GM23248 (cell line): ENCODE measurements around the gene MTHFD1L. TPM values are rescaled to one million over a fixed set of nuclear protein-coding genes. Genes with fewer than 3 reads are reported as not detected.

Experiments used
- DNase-seq: peaks from one replicate; pipeline ENCODE4 v3.0.0-alpha.2; 2015
- H2AFZ ChIP-seq: fragments of 200-600 bp; sonication (generic); 2 replicates; pipeline ENCODE4 v1.6.1; 2016; ENCODE audit warnings: antibody characterized with exemption
- H3F3A ChIP-seq: fragments of 200-600 bp; sonication (generic); 2 replicates; pipeline ENCODE4 v1.6.1; 2016; ENCODE audit warnings: mild to moderate bottlenecking, antibody characterized with exemption, mixed run types; ENCODE audit not compliant: insufficient read depth
- H3K27ac ChIP-seq: fragments of 200-600 bp; sonication (generic); 2 replicates; pipeline ENCODE4 v1.5.1; 2016; ENCODE audit warnings: mild to moderate bottlenecking
- H3K27me3 ChIP-seq: fragments of 200-600 bp; sonication (generic); replicated peaks from 2 replicates; pipeline ENCODE4 v1.6.1; 2016; ENCODE audit warnings: mild to moderate bottlenecking; ENCODE audit not compliant: insufficient read depth
- H3K36me3 ChIP-seq: fragments of 200-600 bp; sonication (generic); 2 replicates; pipeline ENCODE4 v1.6.1; 2016; ENCODE audit warnings: low read depth, mild to moderate bottlenecking
- H3K4me1 ChIP-seq: fragments of 200-600 bp; sonication (generic); 2 replicates; pipeline ENCODE4 v1.6.1; 2016; ENCODE audit warnings: mild to moderate bottlenecking; ENCODE audit not compliant: insufficient read depth
- H3K4me2 ChIP-seq: fragments of 200-600 bp; sonication (generic); one replicate; pipeline ENCODE4 v1.6.1; 2016; ENCODE audit warnings: mild to moderate bottlenecking; ENCODE audit not compliant: unreplicated experiment
- H3K4me3 ChIP-seq: fragments of 200-600 bp; sonication (generic); 2 replicates; pipeline ENCODE4 v1.5.1; 2016; ENCODE audit warnings: mild to moderate bottlenecking
- H3K79me2 ChIP-seq: fragments of 200-600 bp; sonication (generic); 2 replicates; pipeline ENCODE4 v1.6.1; 2016; ENCODE audit warnings: mild to moderate bottlenecking; ENCODE audit not compliant: insufficient read depth
- H3K9ac ChIP-seq: fragments of 200-600 bp; sonication (generic); 2 replicates; pipeline ENCODE4 v1.6.1; 2016; ENCODE audit warnings: mild to moderate bottlenecking
- H3K9me2 ChIP-seq: fragments of 200-600 bp; sonication (generic); 2 replicates; pipeline ENCODE4 v1.6.1; 2016; ENCODE audit warnings: mixed run types, mild to moderate bottlenecking, moderate library complexity; ENCODE audit not compliant: insufficient read depth
- H3K9me3 ChIP-seq: fragments of 200-600 bp; sonication (generic); one replicate; pipeline ENCODE4 v1.6.1; 2017; ENCODE audit warnings: low read depth
- H4K20me1 ChIP-seq: fragments of 200-600 bp; sonication (generic); 2 replicates; pipeline ENCODE4 v1.6.0; 2016; ENCODE audit not compliant: insufficient read depth
- EZH2 ChIP-seq: fragments of 200-600 bp; sonication (generic); IDR thresholded peaks from 2 replicates; pipeline ENCODE4 v1.6.1; 2018; ENCODE audit warnings: antibody characterized with exemption, mild to moderate bottlenecking; ENCODE audit not compliant: insufficient read depth, poor library complexity, severe bottlenecking
- EZH2phosphoT487 ChIP-seq: fragments of 200-600 bp; sonication (generic); IDR thresholded peaks from 2 replicates; pipeline ENCODE4 v1.6.1; 2018; ENCODE audit warnings: antibody characterized with exemption, moderate library complexity, mild to moderate bottlenecking, low read depth; ENCODE audit not compliant: insufficient read depth
- WGBS, 2 experiments: methylation state at CpG; one replicate each; pipeline ENCODE4 v1.1.6; 2015 to 2017; ENCODE audit warnings: low lambda C conversion rate in 2 of 2, low coverage in 1 of 2; ENCODE audit errors: missing lambda C conversion rate in 2 of 2; 5-methylcytosine and 5-hydroxymethylcytosine counted together
- in situ Hi-C: fragments of 300-500 bp; cut with MboI; formaldehyde crosslinking; loops from 2 replicates; pipeline ENCODE4 v1.15.0; 2020
- polyA plus RNA-seq: library from polyadenylated mRNA; unstranded; fragments of >200 nt; fragmentation: Nextera tagmentation; extraction: Ambion mirVana; gene quantifications from 2 replicates; pipeline ENCODE4 v1.2.1, GENCODE V29; 2016
- total RNA-seq: library from RNA; depleted of rRNA; stranded (reverse); fragments of >200 nt; shearing (Covaris generic); gene quantifications from 2 replicates; pipeline ENCODE4 v1.2.3, GENCODE V29; 2014

Gene MTHFD1L
- total and polyA plus RNA-seq, 2 experiments from 2014 or later, result 57.6 to 99.6 TPM

DNA sequence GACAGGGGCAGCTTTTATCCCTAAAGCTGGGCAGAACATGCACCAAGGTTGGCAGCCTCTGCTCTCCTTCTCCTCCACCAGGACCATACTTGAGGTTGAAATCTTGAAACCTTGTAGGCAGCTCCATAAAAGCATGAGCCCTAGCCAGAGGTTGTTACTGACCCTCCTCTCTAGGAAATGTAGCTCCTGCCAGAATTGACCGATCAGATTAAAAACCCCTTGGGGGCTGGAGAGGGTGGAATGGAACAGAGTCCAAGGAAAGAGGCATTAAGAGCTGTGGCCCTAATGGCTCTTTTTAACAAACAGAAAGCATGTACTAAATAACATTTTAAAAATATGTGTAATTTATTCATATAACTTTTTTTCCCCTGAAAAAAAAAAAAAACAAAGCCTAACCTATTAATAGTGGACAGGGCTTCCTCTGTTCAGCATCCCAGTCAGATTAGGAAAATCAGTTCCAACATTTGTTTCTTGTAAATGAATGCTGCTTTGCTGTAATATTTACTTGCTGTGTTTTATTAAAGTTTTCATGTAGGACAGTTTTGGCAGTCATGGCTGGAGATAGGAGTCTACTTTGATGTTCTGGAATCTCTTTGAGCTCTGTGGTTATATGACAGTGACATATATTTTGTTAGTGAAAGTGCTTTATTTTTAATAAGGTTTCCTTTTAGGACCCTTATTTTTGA is 41.3 kb downstream of the MTHFD1L start:
- Histone ChIP-seq H3K36me3 (peaks cover 53% of the 10 kb centered on the region), H3K9me2 (no peaks in the 10 kb centered on the region), H3K9me3 (no peaks in the 10 kb centered on the region), H3K27ac (no peak overlapping the region), H3K4me3 (no peak overlapping the region), H4K20me1 (no peaks in the 10 kb centered on the region), H3K4me1 (peaks cover 18% of the 10 kb centered on the region), H3K27me3 (no peaks in the 10 kb centered on the region), H3K9ac (no peak overlapping the region), H3K79me2 (peaks cover 43% of the 10 kb centered on the region), H2AFZ (no peak overlapping the region), H3F3A (peaks cover 12% of the 10 kb centered on the region; the same call in 1 of the 2 replicates), H3K4me2 (no peak overlapping the region)
- in situ Hi-C loops, result loop anchor here (10.0 kb wide), 1 partner anchor 418 kb away; no protein-coding TSS in a partner anchor
- WGBS, 2 experiments, result 33 to 38% methylated on average over 1 of the region's 1 CpG
- no peak for DNase-seq
- TF ChIP-seq EZH2phosphoT487 (no peak), EZH2 (no peak)

DNA sequence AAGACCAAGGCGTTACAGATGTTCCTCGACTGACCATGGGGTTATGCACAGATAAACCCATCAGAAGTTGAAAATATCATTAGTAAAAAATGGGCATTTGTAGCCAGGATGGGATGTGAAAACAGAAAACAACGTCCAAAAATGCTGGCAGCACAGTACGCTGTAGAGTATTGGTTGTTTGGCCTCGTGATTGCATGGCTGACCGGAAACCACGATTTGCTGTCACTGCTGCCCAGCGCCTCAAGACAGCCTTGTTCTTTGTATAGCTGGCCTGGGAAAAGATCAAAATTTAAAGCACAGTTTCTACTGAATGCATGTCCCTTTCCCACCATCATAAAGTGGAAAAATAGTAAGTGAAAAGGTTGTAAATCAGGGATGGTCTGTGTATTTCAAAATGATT is 41.9 kb downstream of the MTHFD1L start:
- H3K4me1 ChIP-seq, result peaks cover 12% of the 10 kb centered on the region
- peaks cover 59% of the 10 kb centered on the region for H3K36me3 ChIP-seq
- no peak overlapping the region for H3K4me2 ChIP-seq
- 66 to 69% methylated on average over 8 of the region's 8 CpGs for WGBS, 2 experiments
- H3K9me3 ChIP-seq, result no peaks in the 10 kb centered on the region
- no peaks in the 10 kb centered on the region for H4K20me1 ChIP-seq
- no peaks in the 10 kb centered on the region for H3K9me2 ChIP-seq
- H3K27me3 ChIP-seq, result no peaks in the 10 kb centered on the region
- H3K79me2 ChIP-seq, result peaks cover 43% of the 10 kb centered on the region
- TF ChIP-seq EZH2 (no peak), EZH2phosphoT487 (no peak)
- no peak overlapping the region for H3K9ac ChIP-seq
- no peak overlapping the region for H3K27ac ChIP-seq
- in situ Hi-C loops, result loop anchor here (10.0 kb wide), 1 partner anchor 417 kb away; no protein-coding TSS in a partner anchor
- H3K4me3 ChIP-seq, result no peak overlapping the region
- H3F3A ChIP-seq, result peaks cover 14% of the 10 kb centered on the region; the same call in 1 of the 2 replicates
- H2AFZ ChIP-seq, result no peak overlapping the region
- DNase-seq, result no peak

DNA sequence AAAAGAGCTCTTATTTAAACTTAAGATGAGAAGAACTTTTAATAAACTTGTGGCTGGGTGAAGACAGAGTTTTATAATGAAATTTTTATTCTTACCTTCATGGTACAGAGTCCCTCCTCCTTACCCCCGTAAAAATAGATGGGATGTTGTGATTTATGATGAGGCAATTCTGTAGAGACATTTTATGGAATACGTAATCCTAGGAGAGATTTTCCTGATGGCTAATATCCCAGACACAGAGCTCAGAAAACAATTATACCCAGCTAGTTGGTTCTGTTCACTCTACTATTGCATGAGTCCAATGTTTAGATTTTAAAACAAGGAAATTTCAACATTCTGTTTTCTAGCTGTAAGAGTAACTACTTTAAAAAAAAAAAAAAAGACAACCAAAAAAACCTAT is 43.4 kb downstream of the MTHFD1L start:
- Histone ChIP-seq H3K36me3 (peaks cover 63% of the 10 kb centered on the region), H3K9me3 (no peaks in the 10 kb centered on the region), H3K4me1 (no peaks in the 10 kb centered on the region), H3K4me3 (no peak overlapping the region), H3K27ac (no peak overlapping the region), H3F3A (peaks cover 18% of the 10 kb centered on the region), H3K27me3 (no peaks in the 10 kb centered on the region), H4K20me1 (no peaks in the 10 kb centered on the region), H3K4me2 (no peak overlapping the region), H3K79me2 (peaks cover 38% of the 10 kb centered on the region), H3K9ac (no peak overlapping the region), H2AFZ (no peak overlapping the region), H3K9me2 (no peaks in the 10 kb centered on the region)
- DNase-seq, result no peak
- 69 to 74% methylated on average over 2 of the region's 2 CpGs for WGBS, 2 experiments
- in situ Hi-C loops, result loop anchor here (10.0 kb wide), 1 partner anchor 416 kb away; no protein-coding TSS in a partner anchor
- TF ChIP-seq EZH2phosphoT487, result no peak
- no peak for TF ChIP-seq EZH2

- no peak for TF ChIP-seq EZH2
- no peak for TF ChIP-seq EZH2phosphoT487
- H3K36me3 ChIP-seq, result peaks cover 66% of the 10 kb centered on the region
- 47 to 51% methylated on average over 2 of the region's 2 CpGs for WGBS, 2 experiments
- H3K4me1 ChIP-seq, result peaks cover 15% of the 10 kb centered on the region
- H3K4me3 ChIP-seq, result no peak overlapping the region
- H3K9me2 ChIP-seq, result no peaks in the 10 kb centered on the region
- H3K27ac ChIP-seq, result no peak overlapping the region
- no peaks in the 10 kb centered on the region for H3K27me3 ChIP-seq
- in situ Hi-C loops, result no loop called here
- H3K79me2 ChIP-seq, result peaks cover 35% of the 10 kb centered on the region
- no peaks in the 10 kb centered on the region for H4K20me1 ChIP-seq
- no peak overlapping the region for H3K4me2 ChIP-seq
- no peak overlapping the region for H2AFZ ChIP-seq
- H3K9ac ChIP-seq, result no peak overlapping the region
- no peak for DNase-seq
- H3F3A ChIP-seq, result peaks cover 35% of the 10 kb centered on the region
- no peaks in the 10 kb centered on the region for H3K9me3 ChIP-seq
Observed at GRCh38 chr6:150910561-150910960, 45.1 kb downstream of the MTHFD1L start.
